ENCODE results near the gene CD164L2.

The CD164L2 gene

DNA sequence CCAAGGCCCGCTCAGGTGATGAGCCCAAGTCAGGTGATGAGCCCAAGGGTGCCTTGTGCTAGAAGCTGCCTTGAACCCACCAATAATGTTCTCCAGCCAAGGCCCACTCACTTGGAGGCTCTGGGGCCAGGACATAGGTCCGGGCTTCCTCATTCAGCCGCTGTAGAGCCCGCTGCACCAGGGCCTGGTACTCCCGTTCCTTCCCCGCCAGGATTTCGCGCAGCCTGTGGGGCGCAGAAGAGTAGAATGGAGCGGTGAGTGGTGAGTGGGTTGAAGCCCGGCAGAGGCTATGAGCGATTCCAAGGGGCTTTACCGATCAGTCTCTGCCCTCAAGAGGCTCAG lies 26.9 kb downstream of the CD164L2 start:
- in situ Hi-C loops (cut with HindIII; ENCODE audit: low pct_ligation_motif_present, low pct_unique_long_range_greater_than_20kb, low sequenced_read_pairs): no loop called here
- no peak for DNase-seq

DNA sequence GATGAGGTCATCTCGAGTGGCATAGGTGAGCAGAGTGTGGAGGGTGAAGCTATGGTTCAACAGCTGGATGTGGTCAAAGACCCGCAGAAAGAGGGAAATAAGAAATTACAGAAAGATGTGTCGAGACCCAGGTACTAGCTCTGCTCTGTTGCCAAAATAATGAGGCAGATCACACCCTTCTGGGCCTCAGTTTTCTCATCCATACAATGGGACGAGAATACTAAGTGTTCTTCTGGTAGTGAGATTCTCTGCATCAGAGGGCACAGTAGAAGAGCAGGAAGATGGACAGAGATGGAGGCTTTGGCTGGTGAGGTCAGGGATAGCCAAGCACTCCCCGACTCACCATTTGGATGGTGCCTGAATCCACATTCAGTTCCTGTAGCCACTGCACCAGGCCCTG lies 27.4 kb downstream of the CD164L2 start:
- DNase-seq: no peak
- in situ Hi-C loops (cut with HindIII; ENCODE audit: low pct_ligation_motif_present, low pct_unique_long_range_greater_than_20kb, low sequenced_read_pairs): no loop called here

DNA sequence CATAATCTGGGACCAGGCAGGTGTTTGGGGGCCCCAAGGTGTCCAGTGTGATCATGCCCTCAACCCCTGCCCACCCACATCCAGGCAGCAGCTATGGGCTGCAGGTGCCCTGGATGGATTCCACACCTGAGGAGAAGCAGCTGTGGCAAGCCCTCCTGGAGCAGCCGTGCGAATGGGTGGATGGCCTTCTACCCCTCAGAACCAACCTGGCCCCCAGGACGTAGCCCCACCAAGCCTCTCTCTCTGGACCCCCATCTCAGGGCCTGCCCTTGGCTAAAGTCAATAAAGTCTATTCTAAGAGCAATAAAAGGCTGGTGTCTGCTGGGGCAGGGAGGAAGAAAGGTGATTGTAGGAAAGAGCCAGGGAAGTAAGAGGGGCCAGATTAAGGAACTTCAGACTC lies 29.5 kb downstream of the CD164L2 start:
- in situ Hi-C loops (cut with HindIII; ENCODE audit: low pct_ligation_motif_present, low pct_unique_long_range_greater_than_20kb, low sequenced_read_pairs): no loop called here
- no peak for DNase-seq

DNA sequence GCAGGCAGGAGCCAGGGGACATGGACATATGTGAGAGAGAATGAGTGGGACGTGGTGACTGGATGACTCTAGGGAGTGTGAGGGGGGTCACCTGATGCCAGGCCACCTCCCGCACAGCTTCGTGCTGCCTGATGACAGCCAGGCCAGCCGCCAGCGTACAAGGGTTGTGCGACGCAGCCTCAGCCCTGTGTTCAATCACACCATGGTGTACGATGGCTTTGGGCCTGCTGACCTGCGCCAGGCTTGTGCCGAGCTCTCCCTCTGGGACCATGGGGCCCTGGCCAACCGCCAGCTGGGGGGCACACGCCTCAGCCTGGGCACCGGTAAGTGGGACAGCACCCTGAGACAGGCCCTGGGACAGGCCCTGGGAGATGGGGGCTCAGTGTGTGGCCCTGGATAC lies 30.0 kb downstream of the CD164L2 start:
- in situ Hi-C loops (cut with HindIII; ENCODE audit: low pct_ligation_motif_present, low pct_unique_long_range_greater_than_20kb, low sequenced_read_pairs): no loop called here
- no peak for DNase-seq

DNA sequence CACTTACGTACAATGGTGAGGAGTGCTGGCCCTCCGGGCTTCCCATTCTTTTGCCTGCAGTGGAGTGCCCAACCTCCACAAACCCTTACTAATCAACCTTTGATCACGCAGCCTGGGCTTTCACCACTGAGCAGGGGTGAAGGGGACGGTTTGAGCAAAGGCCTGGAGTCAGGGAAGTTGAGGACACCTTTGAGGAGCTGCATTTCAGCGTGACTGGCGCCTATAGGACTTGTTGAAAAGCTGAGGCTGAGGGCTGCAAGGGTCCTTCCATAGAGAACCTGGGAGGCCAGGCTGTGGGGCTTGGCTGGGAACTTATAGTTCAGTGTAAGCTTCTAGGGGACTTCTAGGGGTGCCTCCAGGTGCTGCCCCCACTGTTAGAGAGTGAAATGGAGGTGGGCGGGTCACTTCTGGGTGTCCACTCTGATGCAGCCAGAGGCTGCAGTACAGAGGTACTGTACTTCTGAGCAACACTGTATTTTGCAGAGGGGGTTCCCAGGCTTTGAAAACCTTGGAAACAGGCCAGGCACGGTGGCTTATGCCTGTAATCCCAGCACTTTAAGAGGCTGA lies 31.5 kb downstream of the CD164L2 start:
- in situ Hi-C loops (cut with HindIII; ENCODE audit: low pct_ligation_motif_present, low pct_unique_long_range_greater_than_20kb, low sequenced_read_pairs): no loop called here
- no peak for DNase-seq

DNA sequence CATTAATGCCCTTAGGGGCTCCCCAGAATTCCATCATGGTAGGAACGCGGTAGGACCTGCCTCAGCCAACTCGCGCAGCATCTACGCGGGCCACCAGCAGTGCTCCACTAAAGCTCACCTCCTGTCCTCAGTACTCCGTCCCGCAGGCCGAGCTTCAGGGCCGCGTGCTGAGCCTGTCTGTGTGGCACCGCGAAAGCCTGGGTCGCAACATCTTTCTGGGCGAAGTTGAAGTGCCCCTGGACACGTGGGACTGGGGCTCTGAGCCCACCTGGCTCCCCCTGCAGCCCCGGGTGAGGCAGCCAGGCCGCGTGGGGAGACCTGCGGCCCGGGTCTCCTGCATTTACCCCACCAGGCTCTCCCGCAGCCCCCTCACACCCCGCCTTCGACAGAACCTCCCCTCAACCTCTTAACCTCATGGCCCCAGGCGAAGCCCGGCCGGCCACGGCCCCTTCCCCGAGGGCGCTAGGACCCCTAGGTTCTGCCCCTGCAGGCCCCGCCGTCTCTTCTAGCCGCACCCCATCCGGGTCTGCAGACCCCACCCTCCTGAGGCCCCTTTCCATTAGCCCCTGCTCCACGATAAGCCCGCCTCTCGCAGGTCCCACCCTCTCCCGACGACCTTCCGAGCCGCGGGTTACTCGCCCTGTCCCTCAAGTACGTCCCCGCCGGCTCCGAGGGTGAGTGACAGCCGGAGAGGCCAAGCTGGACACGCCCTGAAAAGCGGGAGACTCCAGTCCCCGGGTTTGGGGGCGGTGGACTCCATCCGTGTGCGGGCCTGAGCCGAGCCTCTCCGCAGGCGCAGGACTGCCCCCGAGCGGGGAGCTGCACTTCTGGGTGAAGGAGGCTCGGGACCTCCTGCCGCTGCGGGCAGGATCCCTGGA lies 32.2 kb downstream of the CD164L2 start:
- no peak for DNase-seq
- in situ Hi-C loops (cut with HindIII; ENCODE audit: low pct_ligation_motif_present, low pct_unique_long_range_greater_than_20kb, low sequenced_read_pairs): no loop called here

DNA sequence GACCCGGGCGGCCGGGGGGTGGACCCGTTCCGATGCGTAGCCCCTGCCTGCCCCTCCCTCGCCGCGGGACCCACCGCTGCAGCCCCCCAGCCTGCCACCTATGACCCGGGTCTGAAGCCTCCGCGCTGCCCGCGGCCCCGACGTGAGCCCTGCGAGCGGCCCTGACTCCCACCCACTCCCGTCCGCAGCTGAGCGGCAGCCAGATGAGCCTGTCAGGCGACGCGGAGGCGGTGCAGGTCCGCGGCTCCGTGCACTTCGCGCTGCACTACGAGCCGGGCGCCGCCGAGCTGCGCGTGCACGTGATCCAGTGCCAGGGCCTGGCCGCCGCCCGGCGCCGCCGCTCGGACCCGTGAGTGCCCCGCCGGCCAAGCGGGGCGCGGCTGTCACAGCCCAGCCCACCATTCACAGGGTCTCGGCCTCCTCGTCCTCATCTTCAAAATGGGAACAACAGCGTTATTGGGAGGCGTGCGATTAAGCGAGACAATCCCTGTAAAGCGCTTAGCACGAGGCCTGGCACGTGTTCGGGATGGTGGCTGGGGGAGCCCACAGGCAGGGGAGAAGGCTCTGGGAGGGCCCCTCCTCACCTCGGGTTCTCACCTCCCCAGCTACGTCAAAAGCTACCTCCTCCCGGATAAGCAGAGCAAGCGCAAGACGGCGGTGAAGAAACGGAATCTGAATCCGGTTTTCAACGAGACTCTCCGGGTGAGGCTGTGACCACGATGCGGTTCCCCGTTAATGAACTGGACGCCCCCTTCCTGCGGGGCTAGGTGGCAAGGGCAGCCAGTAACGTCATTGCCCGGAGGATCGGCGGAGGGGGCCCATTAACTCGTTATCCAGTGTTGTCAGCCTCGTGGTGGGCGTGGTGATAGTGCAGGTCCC lies 33.1 kb downstream of the CD164L2 start:
- in situ Hi-C loops (cut with HindIII; ENCODE audit: low pct_ligation_motif_present, low pct_unique_long_range_greater_than_20kb, low sequenced_read_pairs): no loop called here
- DNase-seq: peak; percentile 68

DNA sequence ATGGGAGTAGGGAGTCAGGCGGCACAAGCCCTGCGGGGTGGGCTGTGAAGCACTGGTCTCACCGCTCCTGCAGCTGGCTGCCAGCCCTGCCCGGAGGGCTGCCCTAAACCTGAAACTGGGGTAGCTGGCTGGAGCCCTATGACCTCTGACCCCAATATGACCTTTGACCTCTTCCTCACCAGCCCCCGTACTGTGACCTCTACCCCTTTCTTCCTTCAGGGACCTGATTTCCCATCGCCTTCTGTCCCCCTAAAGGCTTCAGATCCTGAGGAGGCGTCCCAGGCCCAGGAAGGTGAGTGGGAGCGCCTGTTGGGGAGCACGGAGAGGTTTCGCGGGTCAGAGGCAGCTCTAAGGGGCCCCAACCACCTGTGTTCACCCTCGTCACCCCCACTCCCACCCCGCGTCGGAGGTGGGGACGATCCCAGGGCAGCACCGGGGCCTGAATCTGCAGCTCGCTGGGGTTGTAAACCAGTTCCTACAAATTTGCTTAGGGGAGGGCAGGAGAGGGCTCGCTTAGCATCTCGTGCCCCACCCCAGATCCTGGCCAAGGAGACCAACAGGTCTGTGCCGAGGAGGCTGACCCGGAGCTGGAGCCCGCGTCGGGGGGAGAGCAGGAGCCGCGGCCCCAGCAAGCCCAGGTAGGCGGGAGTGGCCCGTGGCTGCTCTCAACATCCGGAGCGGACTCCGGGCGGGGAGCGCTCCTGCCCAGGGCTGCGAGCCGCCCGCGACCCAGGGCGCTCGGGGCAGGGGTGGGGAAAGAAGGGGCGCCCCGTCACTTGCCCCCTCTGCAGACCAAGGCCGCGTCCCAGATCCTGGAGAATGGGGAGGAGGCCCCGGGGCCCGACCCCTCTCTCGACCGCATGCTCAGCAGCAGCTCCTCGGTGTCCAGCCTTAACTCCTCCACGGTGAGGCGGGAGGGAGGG lies 34.0 kb downstream of the CD164L2 start:
- in situ Hi-C loops (cut with HindIII; ENCODE audit: low pct_ligation_motif_present, low pct_unique_long_range_greater_than_20kb, low sequenced_read_pairs): no loop called here
- peak; percentile 53 for DNase-seq

DNA sequence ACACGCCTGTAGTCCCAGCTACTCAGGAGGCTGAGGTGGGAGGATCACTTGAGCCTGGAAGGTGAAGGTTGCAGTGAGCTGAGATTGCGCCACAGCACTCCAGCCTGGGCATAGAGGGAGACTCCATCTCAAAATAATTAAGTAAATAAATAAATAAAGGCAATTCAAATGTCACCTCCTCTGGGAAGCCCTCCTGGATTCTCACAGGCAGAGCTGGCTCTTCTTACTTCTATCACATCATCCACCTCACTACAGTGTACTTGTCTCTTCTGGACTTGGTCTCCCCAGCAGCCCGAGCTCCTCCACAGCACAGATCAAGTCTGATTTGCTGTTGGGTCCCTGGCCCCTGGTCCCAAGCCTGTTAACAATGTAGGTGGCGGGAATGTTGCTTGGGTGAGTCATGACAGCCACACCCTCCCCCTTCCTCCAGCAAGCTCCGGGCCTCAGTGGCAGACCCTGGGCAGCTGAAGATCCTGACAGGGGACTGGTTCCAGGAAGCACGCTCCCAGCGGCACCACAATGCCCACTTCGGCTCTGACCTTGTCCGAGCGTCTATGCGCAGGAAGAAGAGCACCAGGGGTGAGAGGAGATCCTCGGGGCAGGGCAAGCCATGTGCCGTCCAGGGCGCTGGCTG lies 36.0 kb downstream of the CD164L2 start:
- in situ Hi-C loops (cut with HindIII; ENCODE audit: low pct_ligation_motif_present, low pct_unique_long_range_greater_than_20kb, low sequenced_read_pairs): no loop called here
- no peak for DNase-seq

DNA sequence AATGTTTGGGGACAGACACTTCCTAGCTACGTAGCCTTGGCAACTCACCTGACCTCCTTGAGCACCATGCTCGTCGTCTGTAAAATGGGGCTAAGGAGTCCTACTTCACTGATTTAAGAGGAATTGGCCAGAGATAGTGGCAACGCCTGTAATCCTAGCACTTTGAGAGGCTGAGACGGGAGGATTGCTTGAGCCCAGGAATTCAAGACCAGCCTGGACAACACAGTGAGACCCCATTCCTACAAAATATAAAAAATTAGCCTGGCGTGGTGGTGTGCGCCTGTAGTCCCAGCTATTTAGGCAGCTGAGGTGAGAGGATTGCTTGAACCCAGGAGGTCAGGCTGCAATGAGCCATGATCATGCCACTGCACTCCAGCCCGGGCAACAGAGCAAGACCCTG lies 36.8 kb downstream of the CD164L2 start:
- DNase-seq: no peak
- in situ Hi-C loops (cut with HindIII; ENCODE audit: low pct_ligation_motif_present, low pct_unique_long_range_greater_than_20kb, low sequenced_read_pairs): no loop called here

DNA sequence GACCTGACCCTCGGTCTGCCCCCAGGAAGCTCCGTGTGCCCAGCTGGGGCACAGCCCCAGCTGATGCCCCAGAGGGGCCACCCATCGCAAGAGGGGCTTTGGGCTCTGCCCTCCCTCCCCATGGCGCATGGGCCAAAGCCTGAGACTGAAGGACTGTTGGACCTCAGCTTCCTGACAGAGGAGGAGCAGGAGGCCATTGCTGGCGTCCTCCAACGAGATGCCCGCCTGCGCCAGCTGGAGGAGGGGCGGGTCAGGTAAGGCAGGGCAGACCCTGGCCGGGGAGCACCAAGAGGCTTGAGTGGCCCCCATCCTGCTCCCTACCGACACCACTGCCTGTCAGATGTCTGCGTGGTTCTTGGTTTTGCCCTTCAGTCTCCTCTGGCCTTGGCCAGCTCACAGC lies 37.9 kb downstream of the CD164L2 start:
- in situ Hi-C loops (cut with HindIII; ENCODE audit: low pct_ligation_motif_present, low pct_unique_long_range_greater_than_20kb, low sequenced_read_pairs): no loop called here
- DNase-seq: no peak

DNA sequence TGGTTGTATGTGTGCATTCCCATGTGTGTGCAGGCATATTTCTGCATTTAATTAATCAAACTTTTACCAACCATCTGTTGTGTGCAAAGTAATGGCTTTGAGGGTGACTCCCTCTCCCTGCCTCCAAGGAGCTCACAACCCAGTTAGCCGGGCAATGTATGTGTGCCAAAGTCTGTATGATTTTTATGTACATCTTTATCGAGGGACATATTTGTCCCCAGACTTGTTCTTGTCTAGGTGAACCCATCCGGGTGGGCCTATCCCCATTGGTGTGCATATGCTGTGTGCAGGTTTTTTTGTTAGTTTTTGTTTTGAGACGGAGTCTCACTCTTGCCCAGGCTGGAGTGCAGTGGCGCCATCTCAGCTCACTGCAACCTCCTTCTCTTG lies 39.5 kb downstream of the CD164L2 start:
- no peak for DNase-seq
- in situ Hi-C loops (cut with HindIII; ENCODE audit: low pct_ligation_motif_present, low pct_unique_long_range_greater_than_20kb, low sequenced_read_pairs): no loop called here

DNA sequence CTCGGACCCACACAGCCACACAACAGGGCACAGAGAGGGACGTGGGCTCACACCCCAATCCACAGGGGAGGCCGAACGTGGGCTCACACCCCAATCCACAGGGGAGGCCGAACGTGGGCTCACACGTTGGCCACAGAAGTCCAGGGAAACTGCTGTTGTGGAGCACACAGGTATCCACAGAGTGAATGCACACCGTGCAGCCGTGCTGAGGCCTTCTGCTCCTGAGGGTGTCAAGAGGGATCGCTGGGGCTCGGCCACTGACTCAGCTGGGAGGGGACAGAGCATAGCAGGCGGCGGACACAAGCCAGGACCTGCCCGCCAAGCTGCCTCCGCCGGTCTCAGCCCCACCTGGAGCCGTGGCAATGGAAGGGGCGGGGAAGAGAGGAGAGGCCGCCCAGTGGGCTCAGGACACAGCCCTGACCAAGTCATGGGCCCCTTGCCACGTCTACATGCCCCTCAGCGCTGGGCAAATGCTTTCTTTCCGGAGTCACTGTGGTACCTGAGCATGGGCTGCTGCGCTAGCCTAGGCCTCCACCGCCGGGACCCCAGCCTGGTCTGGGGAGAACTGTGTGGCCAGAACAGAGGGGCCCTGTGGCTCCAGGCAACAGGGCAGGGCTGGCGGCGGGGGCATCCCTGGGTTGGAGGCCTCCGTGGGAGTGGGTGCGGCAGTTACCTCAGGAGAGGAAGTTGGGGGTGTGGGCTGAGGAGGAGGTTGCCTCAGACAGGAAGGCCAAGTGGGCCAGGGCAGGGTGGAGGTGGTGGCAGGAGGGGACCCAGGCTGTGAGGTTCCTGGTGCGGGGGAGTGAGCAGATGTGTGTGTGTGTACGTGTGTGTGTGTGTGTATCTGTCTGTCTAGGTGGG lies 40.1 kb downstream of the CD164L2 start:
- in situ Hi-C loops (cut with HindIII; ENCODE audit: low pct_ligation_motif_present, low pct_unique_long_range_greater_than_20kb, low sequenced_read_pairs): no loop called here
- no peak for DNase-seq

DNA sequence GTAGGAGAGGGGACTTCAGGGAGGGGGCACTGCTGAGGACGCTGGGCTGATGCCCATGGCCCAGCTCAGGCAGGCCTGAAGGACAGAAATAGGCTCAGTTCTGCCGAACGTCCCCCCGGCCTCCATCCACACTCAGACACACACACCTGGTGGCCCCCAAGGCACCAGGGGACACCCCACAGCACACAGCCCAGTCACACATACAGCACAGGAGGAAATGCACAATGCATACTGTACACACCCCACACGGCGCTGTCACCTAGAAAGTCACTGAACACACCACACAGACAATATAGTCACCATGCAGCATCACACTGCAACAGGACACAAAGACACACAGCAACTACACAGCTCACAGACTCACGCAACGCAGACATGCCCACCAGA lies 40.7 kb downstream of the CD164L2 start:
- no peak for DNase-seq
- in situ Hi-C loops (cut with HindIII; ENCODE audit: low pct_ligation_motif_present, low pct_unique_long_range_greater_than_20kb, low sequenced_read_pairs): no loop called here

DNA sequence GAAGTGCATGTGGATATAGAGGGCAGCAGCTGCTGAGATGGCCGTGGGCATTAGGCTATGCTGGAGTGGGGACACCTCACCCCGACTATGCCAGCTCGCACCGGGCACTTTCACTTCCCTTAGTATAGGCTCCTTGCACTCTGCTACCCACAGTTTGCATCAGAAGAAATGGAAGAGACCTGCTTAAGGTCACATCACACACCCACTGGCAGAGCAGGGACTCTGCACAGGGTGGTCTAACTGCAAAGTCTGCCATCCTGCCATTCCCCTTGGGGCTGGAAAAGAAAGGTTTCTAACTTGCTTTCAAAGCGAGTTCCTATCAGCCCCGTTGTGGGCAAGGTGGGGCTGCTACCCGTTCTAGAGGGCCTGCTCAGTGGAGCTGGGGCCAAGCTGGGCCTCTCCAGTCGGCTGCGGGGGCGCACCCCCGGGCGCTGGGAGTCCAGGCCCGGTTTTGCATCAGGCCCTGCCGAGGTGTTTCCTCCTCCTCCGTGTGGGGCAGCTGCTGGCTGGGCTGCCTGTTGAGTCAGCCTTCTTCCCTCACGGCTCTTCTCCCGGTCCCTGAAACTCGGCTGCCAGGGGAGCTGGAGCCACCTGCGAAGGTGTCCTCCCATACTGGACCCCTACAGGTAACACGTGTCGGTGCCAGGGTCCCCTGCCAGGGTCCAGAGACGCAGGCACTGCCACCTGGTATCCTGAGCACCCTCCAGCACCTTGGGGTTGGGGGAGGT lies 41.4 kb downstream of the CD164L2 start, which contains the start of gene SYTL1:
SYTL1 (plus strand) TSS at position 498 of the 728 bp plus-strand sequence. CDS start 3,313 bp downstream, outside the sequence.
- in situ Hi-C loops (cut with HindIII; ENCODE audit: low pct_ligation_motif_present, low pct_unique_long_range_greater_than_20kb, low sequenced_read_pairs): no loop called here
- peak; percentile 74 for DNase-seq

DNA sequence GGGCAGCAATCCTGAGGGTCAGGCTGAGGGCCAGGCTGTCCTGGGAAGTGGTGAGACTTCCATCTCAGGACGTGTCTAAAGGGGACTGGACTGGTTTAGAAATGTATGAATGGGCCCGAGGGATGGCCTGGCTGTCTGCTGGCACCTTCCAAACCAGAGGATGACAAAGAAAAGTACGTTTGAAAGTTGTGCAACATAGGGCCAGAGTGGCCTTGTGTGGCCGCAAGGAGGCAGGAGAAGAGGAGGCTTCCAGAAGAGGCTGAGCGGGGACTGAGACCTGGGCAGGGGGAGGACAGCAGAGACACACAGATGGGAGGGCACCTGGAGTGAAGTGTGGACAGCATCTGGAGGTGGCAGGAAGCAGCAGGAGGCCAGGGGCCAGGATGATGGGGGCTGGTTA lies 43.9 kb downstream of the CD164L2 start:
- no peak for DNase-seq
- in situ Hi-C loops (cut with HindIII; ENCODE audit: low pct_ligation_motif_present, low pct_unique_long_range_greater_than_20kb, low sequenced_read_pairs): no loop called here

DNA sequence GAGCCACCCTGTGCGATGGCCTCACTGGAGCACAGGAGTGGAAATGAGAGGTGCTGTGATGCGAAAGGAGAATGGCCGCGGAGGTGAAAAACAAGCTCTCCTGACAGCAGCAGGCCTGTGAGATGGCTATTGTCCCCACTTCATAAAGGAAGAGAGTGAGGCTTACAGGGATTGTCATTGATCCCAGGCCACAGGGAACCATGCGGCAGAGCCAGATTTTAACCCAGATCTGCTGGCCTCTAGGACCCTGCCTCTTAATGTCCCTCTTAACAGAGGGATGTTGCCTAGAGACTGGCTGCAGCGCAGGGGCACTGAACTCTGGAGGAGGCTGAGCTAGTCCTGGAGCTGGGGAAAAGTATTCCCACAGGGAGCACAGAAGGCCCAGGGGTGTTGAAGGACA lies 44.4 kb downstream of the CD164L2 start:
- no peak for DNase-seq
- in situ Hi-C loops (cut with HindIII; ENCODE audit: low pct_ligation_motif_present, low pct_unique_long_range_greater_than_20kb, low sequenced_read_pairs): no loop called here

Measured in ACHN (cell line).